Stimulated activated memory B cell treated with anti-CD40 and anti-IgM and Interleukin-4, amounts not matched to agents 10 μg/mL and 1 μg/mL and 100 μg/mL, for 72 hours (primary cell): ENCODE data around the gene MICAL3.

Source experiments
- ATAC-seq: fragments of 150-1000 bp; cut with Tn5 transposase; 2 replicates; pipeline ENCODE4 v1.10.0; 2021
- H3K27ac Mint-ChIP-seq: one replicate; pipeline ENCODE4 v1.8.0; 2022; ENCODE audit warnings: mild to moderate bottlenecking, mixed read lengths
- H3K27me3 Mint-ChIP-seq: one replicate; pipeline ENCODE4 v1.8.0; 2022; ENCODE audit warnings: mixed read lengths
- H3K36me3 Mint-ChIP-seq: one replicate; pipeline ENCODE4 v1.8.0; 2022; ENCODE audit warnings: mixed read lengths
- H3K4me1 Mint-ChIP-seq: one replicate; pipeline ENCODE4 v1.8.0; 2022; ENCODE audit warnings: mixed read lengths
- H3K4me3 Mint-ChIP-seq: one replicate; pipeline ENCODE4 v1.8.0; 2022; ENCODE audit warnings: mild to moderate bottlenecking, moderate library complexity, mixed read lengths
- H3K9me3 Mint-ChIP-seq: one replicate; pipeline ENCODE4 v1.8.0; 2022; ENCODE audit warnings: mixed read lengths

MICAL3 gene

DNA sequence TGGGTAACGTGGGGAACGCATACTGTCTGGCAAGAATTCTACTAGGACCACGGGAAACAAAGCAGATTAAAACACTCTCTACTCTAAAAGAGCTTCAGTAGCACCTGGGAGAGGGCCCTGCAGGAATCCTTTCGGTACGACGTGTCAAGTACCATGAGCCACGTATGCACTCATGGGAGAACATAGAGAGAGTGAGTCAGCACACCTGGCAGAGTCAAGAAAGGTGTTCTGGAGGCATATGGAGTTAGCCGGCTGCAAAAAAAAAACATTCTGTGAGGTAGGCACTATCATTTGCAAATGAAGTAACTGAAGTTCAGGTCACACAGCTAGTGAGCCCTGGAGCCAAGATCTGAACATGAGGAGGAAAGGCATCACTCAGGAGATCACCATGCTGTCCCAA is 179.0 kb downstream of the MICAL3 start:
- Mint-ChIP-seq H3K27ac (peak overlapping the region; percentile 5), H3K9me3 (no peaks in the 10 kb centered on the region), H3K27me3 (no peaks in the 10 kb centered on the region), H3K4me1 (peaks cover 14% of the 10 kb centered on the region), H3K36me3 (peaks cover 56% of the 10 kb centered on the region), H3K4me3 (no peak overlapping the region)
- no peak for ATAC-seq

DNA sequence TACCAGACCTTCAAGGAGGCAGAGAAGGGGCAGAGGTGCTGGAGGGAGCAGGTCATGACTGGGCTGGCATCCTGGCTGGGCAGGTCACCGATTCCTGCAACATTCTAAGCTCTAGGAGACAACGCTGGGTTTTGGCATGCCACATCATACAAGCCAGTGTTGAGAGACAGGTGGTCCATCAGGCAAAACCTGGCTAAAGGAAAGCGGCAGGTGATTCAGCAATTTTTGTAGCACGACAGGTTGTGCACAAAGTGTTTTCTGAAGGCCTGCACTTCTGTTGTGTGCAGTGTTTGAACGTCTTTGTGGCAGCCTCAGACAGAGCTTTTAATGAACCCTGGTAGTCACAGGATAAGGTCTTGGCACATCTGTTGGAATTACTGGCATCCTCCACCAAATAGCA is 180.2 kb downstream of the MICAL3 start:
- no peak overlapping the region for H3K4me3 Mint-ChIP-seq
- no peak overlapping the region for H3K27ac Mint-ChIP-seq
- ATAC-seq = no peak
- H3K9me3 Mint-ChIP-seq = no peaks in the 10 kb centered on the region
- H3K4me1 Mint-ChIP-seq = peaks cover 14% of the 10 kb centered on the region
- H3K27me3 Mint-ChIP-seq = no peaks in the 10 kb centered on the region
- H3K36me3 Mint-ChIP-seq = peaks cover 52% of the 10 kb centered on the region

DNA sequence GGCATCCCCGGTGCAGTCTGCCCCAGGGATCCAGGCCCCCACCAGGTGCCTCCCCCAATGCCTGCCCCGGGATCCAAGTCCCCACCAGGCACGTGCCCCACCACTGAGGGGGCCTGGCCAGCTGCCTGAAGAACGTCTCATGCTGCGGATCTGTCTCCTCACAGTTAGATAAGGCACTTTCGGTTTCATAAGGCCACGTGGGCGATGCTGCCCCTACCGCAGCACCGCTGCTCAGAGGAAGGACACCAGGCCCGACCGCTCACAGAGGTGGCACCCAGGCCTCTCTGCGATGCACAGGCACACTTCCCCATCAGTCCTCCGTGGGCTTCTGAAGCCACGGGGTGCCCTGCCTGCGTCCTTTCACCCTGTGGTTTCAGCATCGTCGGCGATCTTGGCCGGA is 182.0 kb downstream of the MICAL3 start:
- peaks cover 14% of the 10 kb centered on the region for H3K4me1 Mint-ChIP-seq
- H3K27me3 Mint-ChIP-seq = no peaks in the 10 kb centered on the region
- H3K36me3 Mint-ChIP-seq = peaks cover 47% of the 10 kb centered on the region
- H3K9me3 Mint-ChIP-seq = no peaks in the 10 kb centered on the region
- peak overlapping the region; percentile 77 for H3K27ac Mint-ChIP-seq
- no peak overlapping the region for H3K4me3 Mint-ChIP-seq
- peak; percentile 89 for ATAC-seq

DNA sequence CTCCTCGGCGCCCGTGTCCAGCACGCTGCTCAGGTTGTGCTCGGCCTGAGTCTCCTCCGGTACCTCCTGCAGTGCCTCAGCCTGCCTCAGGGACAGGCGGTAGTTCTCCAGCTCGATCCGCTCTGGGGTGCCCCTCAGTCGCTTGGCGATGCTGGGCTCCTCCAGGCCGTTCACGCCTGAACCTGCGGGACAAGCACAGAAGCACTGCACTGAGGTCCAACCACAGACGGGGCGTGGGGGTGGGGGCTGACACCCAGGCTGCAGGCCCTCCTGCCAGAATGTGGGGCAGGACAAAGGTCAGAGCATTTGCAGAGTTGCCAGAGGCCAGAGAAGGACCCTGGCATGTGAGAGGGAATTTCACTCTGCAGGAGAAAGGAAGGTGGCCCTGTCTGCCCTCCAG is 182.5 kb downstream of the MICAL3 start:
- Mint-ChIP-seq H3K4me3 (no peak overlapping the region), H3K9me3 (no peaks in the 10 kb centered on the region), H3K4me1 (peaks cover 14% of the 10 kb centered on the region), H3K36me3 (peaks cover 52% of the 10 kb centered on the region), H3K27me3 (no peaks in the 10 kb centered on the region), H3K27ac (peak overlapping the region; percentile 77)
- no peak for ATAC-seq

DNA sequence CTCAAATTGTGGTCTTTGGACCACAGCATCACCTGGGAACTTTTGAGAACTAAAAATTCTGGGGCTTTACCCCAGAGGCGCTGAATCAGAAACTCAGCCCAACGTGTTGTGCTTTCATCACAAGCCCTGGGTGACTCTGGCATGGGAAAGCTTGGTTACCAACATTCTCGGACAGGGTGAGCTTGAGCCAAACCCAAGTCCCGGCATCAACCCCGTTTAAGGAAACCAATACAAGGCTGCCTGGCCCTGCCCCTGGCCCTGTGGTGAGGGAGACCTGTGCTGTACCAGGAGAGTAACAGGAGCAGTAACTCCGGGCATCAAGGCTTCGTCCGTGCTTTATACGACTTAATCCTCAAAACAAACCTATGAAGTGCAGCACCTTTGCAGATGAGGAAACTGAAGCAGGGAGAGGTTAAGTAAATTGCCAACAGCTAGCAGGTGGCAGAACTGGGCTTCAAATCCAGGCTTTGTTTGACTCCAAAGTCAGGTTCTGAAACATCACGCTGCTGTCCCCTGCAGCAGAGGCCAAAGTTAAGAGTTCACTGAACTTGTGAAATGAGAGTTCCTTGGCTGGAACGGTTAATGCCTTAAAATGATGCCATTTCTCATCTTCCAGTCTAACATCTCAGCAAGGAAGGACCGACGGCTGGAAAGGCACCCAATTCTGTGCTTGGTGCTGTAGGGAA is 186.0 kb downstream of the MICAL3 start:
- Mint-ChIP-seq H3K36me3 (peaks cover 36% of the 10 kb centered on the region), H3K4me3 (no peak overlapping the region), H3K27ac (no peak overlapping the region), H3K27me3 (no peaks in the 10 kb centered on the region), H3K4me1 (peaks cover 11% of the 10 kb centered on the region), H3K9me3 (no peaks in the 10 kb centered on the region)
- no peak for ATAC-seq

DNA sequence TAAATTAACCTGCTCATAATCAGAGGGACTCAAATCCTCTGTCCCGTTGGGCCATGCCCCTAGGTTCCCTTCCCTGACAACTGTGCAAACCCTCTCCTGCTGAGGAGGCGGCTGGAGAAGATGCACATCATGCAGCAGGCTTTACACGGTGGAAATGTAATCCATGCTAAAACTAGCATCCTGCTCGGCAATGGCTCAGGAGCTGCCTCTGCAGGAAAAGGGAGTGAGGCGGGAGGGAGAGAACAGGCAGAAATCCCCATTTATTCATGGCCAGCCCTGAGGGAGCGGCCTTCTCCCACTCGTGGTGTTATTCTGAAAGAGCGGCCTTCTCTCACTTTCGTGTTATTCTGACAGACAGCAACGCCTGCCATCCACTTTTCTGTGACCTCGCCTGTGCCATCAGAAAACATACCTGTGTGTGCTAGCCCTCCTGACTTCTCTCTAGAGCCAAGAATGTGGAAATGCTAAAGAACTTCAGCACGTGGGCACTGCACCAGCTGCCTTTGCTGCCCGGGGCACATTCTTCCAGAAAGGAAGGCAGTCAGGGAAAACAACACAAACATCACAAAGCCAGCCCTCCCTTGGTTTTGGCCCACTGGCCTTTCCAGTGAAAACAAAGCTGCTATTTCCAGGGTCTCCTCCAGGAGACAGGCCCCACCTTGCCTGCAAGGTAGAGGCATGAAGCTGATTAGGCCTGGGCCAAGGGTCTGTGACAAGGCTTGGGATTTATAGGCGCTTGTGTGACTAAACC is 187.2 kb downstream of the MICAL3 start:
- H3K36me3 Mint-ChIP-seq = peaks cover 25% of the 10 kb centered on the region
- H3K4me1 Mint-ChIP-seq = no peaks in the 10 kb centered on the region
- ATAC-seq = no peak
- H3K4me3 Mint-ChIP-seq = no peak overlapping the region
- no peaks in the 10 kb centered on the region for H3K27me3 Mint-ChIP-seq
- no peaks in the 10 kb centered on the region for H3K9me3 Mint-ChIP-seq
- no peak overlapping the region for H3K27ac Mint-ChIP-seq

DNA sequence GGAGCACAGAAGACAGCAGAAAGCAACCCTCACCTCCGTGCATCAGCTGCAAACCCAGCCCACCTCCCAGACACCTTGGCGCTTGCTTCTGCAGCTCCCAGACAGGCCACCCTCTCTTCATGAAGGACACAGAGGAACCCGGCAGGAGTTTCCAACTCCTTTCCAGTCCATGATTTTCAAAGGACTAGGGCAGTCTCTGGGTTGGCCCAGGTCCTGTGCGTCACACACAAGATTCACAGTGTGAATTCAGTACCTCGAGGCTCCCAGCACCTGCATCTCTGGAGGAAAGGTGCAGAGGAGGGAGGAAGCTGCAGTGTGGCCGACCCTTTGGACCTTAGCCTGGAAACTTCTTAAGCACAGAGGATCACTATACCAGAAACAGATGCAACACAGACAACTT is 189.1 kb downstream of the MICAL3 start:
- Mint-ChIP-seq H3K36me3 (peaks cover 22% of the 10 kb centered on the region), H3K27me3 (no peaks in the 10 kb centered on the region), H3K27ac (no peak overlapping the region), H3K4me3 (no peak overlapping the region), H3K4me1 (peaks cover 19% of the 10 kb centered on the region), H3K9me3 (no peaks in the 10 kb centered on the region)
- no peak for ATAC-seq

DNA sequence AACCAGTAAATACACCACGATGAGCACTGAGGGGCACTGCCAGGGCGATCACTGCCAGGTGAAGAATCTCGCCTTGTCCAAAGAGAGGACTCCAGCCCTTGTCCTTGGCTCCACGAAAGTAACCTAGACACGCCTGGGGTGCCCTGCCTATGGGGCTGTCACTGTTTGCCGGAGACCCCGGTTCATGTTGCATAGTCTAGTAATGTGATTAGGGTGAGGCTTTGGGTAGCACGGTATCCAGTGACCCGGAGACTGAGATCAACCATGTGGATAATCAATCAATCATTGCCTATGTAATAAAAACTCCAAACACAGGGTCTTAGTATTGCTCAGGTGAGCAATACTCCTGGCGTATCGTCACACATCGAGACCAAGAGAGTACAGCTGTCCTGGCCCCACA is 190.9 kb downstream of the MICAL3 start:
- no peaks in the 10 kb centered on the region for H3K27me3 Mint-ChIP-seq
- H3K9me3 Mint-ChIP-seq = no peaks in the 10 kb centered on the region
- peaks cover 35% of the 10 kb centered on the region for H3K36me3 Mint-ChIP-seq
- H3K4me3 Mint-ChIP-seq = no peak overlapping the region
- peaks cover 26% of the 10 kb centered on the region for H3K4me1 Mint-ChIP-seq
- no peak overlapping the region for H3K27ac Mint-ChIP-seq
- ATAC-seq = no peak

DNA sequence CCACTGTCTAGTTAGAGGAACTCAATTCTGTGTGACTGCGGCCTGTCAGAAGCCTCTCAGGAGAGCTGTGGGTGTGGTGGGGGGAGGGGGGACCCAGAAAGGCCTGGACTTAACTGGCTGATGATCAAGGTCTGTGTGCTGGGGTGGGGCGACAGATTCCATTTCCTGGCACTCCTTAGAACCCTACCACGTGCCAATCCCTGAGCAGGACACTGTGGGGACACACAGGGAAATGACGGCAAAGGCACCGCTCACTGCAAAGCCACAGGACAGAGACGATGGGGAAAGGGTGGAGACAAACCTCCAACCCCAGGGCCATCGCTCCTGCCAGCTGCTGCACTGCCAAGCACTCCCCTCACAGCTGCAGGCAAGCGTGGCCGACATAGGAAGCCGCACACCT is 191.7 kb downstream of the MICAL3 start:
- Mint-ChIP-seq H3K4me3 (no peak overlapping the region), H3K9me3 (no peaks in the 10 kb centered on the region), H3K27me3 (no peaks in the 10 kb centered on the region), H3K36me3 (peaks cover 42% of the 10 kb centered on the region), H3K27ac (no peak overlapping the region), H3K4me1 (peaks cover 26% of the 10 kb centered on the region)
- ATAC-seq = no peak

DNA sequence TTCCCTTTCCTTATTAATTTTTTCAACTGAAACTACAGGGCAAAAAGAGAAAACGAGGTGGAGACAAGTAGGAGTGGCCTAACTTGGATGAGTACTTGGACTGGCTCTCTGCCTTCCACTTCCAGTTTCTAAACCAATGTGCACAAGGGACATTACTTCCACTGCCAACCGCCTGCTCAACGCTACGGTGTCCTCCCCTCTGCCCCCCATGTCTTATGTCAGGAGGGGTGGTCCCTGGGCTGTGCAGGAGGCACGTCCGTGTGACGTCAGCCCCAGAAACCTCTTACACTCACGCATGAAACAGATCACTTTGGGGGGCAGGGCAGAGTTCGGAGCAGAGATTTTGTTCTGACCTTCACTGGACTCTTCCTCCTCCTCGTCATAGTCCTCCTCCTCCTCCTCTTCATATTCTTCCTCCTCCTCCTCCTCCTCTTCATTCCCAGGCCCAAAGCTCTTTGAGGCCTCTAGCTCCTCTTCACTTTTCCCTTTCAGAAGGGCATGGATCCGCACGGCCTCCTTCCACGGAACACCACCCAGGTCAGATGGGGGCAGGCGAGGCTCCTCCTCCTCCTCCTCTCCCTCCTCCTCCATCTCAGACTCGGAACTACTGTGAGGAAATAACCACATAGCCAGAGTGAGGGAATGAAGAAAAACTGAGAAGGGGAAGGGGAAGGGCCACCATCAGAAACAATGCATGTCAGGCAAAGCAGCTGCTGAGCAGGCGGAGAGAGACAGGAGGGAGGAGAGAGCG is 192.7 kb downstream of the MICAL3 start:
- Mint-ChIP-seq H3K36me3 (peaks cover 39% of the 10 kb centered on the region), H3K9me3 (no peaks in the 10 kb centered on the region), H3K4me1 (peaks cover 26% of the 10 kb centered on the region), H3K27me3 (no peaks in the 10 kb centered on the region), H3K4me3 (no peak overlapping the region), H3K27ac (peak overlapping the region; percentile 44)
- ATAC-seq = peak; percentile 15

DNA sequence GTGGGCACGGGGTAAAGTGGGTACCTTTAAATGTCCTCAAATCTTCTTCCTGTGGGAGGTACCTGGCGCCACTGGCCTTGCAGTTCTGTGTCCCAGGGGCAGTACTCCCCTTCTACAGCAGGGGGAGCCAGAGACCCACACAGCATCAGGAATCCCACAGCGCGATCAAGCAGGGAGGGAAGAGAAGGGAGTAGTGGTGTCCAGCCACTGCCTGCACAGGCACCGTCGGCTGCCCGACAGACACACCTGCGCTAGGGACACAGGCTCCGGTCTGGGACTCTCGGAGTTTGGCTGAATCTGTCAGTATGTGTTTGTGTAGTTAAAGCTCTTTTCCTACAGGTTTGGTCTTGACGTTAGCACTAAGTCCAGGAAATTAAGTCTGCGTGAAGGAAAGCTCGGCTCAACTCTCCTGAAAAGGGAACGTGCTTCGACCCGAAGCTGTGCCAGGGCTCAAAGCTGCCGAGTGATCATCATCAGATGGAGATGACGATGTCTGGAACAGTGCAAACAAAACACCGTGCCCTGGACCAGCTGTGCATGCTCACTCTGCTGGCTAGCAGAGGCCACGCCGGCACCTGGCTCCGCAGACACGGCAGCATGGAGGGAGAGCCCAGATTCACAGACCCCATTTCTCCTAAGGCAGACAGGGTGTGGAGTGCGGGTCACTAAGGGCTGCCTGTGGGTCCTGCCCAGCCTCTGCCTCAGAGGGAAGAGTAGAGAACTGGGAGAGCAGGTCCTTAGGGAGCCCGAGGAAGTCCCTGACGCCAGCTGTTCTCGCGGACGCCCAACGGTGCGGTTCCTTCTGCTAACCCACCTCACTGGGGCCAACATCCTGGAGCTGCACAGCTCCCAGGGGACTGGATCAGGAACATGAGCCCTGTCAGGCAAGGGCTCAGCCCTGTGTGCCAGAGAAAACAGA is 194.1 kb downstream of the MICAL3 start:
- peaks cover 52% of the 10 kb centered on the region for H3K36me3 Mint-ChIP-seq
- no peaks in the 10 kb centered on the region for H3K9me3 Mint-ChIP-seq
- H3K27ac Mint-ChIP-seq = peak overlapping the region; percentile 44
- no peak overlapping the region for H3K4me3 Mint-ChIP-seq
- no peaks in the 10 kb centered on the region for H3K27me3 Mint-ChIP-seq
- peak; percentile 88 for ATAC-seq
- peaks cover 26% of the 10 kb centered on the region for H3K4me1 Mint-ChIP-seq

DNA sequence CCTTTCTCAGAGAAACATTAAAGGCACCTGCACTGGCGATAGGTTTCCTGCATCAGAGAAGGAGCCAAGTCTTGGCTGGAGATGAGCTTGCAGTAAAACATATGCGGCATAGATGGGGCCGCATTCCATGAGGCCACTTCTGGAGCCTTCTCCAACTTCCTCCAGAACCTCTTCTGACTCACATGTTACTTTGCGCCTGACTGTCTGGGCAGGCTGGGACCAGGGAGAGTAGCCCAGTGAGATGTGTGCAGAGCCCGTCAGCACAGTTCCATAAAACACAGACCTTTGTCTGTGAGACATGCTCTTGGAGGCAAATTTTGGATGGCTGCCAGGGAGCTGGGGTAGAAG is 194.7 kb downstream of the MICAL3 start:
- Mint-ChIP-seq H3K27me3 (no peaks in the 10 kb centered on the region), H3K9me3 (no peaks in the 10 kb centered on the region), H3K4me1 (peaks cover 26% of the 10 kb centered on the region), H3K4me3 (no peak overlapping the region), H3K27ac (peak overlapping the region; percentile 23), H3K36me3 (peaks cover 59% of the 10 kb centered on the region)
- no peak for ATAC-seq

DNA sequence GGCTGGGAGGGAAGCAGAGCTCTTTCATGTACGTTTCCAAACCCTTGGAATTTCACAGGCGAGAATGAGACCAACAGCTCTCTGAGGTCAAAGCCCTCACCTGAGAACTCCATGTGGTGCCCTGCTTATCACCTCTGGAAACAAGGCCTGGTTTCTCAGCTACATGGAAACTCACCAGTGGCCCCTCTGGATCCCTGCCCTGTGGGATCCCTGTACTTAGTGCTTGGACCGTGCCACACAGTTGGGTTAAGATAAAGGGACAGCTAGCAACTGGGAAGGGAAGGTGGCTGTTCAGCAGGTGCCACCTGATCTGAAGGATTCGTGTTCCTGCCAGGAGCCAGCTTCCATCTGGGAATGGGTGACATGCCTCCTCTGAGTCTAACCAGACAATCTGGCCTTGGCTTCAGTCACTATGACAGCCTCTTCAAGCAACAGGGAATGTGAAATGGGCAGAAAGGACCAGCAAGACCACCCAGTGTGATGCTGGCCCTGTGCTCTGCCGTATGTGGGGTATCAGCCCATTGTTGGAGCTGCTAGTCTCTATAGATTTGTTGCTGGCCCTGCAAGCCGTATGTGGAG is 195.8 kb downstream of the MICAL3 start:
- Mint-ChIP-seq H3K4me3 (no peak overlapping the region), H3K4me1 (peaks cover 26% of the 10 kb centered on the region), H3K27me3 (no peaks in the 10 kb centered on the region), H3K36me3 (peaks cover 69% of the 10 kb centered on the region), H3K9me3 (no peaks in the 10 kb centered on the region), H3K27ac (no peak overlapping the region)
- ATAC-seq = no peak

DNA sequence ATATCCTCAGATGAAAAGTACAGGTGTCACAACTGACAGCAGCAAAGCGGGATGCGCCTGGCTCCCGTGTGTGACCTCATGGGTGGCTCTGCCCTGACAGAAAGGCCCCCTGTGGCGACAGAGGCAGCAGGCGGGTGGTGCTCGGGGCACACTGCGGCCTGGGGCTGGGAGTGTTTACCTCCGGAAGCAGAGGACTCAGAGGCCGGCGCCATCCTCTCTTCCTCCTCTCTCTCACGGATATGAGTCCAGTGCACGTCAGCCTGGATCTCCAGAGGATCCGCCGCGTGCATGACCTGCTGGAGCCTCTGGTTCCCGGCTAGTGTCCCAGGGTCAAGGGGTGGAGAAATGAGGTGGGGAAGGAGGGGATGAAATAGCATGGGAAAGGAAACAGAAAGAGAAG is 196.9 kb downstream of the MICAL3 start:
- no peaks in the 10 kb centered on the region for H3K27me3 Mint-ChIP-seq
- H3K4me3 Mint-ChIP-seq = no peak overlapping the region
- no peak for ATAC-seq
- no peak overlapping the region for H3K27ac Mint-ChIP-seq
- H3K9me3 Mint-ChIP-seq = no peaks in the 10 kb centered on the region
- peaks cover 26% of the 10 kb centered on the region for H3K4me1 Mint-ChIP-seq
- H3K36me3 Mint-ChIP-seq = peaks cover 75% of the 10 kb centered on the region
